ENCODE data around the gene RWDD4. TPM values are rescaled to one million over a fixed set of nuclear protein-coding genes. Genes with fewer than 3 reads are reported as not detected.

Gene RWDD4
- total RNA-seq, 1 experiment from 2014 or later, result 16.8 TPM

DNA sequence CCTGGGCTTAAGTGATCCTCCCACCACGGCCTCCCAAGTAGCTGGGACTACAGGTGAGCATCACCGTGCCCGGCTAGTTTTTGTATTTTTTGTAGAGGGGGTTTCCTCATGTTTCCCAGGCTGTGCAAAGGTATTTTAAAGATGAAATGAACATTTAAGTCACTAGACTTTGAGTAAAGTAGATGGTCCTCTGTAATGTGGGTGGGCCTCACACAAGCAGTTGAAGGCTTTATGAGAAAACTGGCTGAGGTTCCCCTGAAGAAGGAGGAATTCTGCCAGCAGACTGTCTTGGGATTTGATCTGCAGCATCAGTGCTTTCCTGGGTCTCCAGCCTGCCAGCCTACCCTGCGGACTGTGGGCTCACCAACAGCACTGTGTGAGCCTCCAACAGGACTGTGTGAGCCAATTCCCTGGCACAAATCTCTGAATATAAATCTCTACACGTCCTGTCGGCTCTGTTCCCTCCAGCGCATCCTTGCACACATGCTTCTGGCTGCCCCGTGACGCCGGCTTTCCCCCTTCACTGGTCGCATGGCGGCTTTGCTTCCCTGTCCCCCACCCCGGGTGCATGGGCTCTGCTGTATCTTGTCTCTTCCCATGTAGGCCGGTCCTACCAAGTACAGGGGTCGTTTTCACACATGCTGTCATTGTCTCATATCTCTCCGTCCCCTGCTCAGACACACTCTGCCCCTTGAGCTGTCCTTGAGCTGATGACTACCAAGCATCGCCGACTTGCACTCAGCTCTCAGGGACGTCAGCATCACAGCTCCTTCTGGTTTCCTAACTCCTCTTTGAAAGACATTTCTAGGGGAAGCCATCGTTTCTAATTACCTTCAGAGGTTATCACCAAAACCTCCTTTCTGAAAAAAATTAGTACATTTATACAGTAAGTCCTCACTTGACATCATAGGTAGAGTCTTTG is 46.4 kb downstream of the RWDD4 start:
- Histone ChIP-seq H3K4me3 (no peak overlapping the region), H3F3A (ENCODE audit: insufficient read depth, low read depth) (no peaks in the 10 kb centered on the region), H3K79me2 (ENCODE audit: low read depth) (no peaks in the 10 kb centered on the region), H3K9me2 (ENCODE audit: insufficient read depth) (no peaks in the 10 kb centered on the region), H4K20me1 (ENCODE audit: insufficient read depth) (no peaks in the 10 kb centered on the region), H3K27me3 (ENCODE audit: insufficient read depth, low read depth) (no peaks in the 10 kb centered on the region), H3K36me3 (ENCODE audit: low read depth) (no peaks in the 10 kb centered on the region), H3K27ac (no peak overlapping the region), H3K9me3 (ENCODE audit: insufficient read depth, low read depth) (no peaks in the 10 kb centered on the region), H3K4me1 (replicated peaks; ENCODE audit: insufficient read depth) (no peaks in the 10 kb centered on the region), H3K4me2 (no peak overlapping the region), H2AFZ (no peak overlapping the region)
- no peak for TF ChIP-seq EZH2 (IDR thresholded peaks at IDR 0.05; ENCODE audit: low read depth)
- TF ChIP-seq, protein P1, sequence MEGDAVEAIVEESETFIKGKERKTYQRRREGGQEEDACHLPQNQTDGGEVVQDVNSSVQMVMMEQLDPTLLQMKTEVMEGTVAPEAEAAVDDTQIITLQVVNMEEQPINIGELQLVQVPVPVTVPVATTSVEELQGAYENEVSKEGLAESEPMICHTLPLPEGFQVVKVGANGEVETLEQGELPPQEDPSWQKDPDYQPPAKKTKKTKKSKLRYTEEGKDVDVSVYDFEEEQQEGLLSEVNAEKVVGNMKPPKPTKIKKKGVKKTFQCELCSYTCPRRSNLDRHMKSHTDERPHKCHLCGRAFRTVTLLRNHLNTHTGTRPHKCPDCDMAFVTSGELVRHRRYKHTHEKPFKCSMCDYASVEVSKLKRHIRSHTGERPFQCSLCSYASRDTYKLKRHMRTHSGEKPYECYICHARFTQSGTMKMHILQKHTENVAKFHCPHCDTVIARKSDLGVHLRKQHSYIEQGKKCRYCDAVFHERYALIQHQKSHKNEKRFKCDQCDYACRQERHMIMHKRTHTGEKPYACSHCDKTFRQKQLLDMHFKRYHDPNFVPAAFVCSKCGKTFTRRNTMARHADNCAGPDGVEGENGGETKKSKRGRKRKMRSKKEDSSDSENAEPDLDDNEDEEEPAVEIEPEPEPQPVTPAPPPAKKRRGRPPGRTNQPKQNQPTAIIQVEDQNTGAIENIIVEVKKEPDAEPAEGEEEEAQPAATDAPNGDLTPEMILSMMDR (conservative IDR thresholded peaks at IDR 0.05), result no peak
- no TSS peak for BruUV-seq (replicated peaks)
- DNase-seq, result no peak
- ChIA-PET CTCF (interaction anchor here (0.6 kb wide), 1 partner anchor 148 kb away, joined by 4 read pairs; no protein-coding TSS in a partner anchor), POLR2A (ENCODE audit: unreplicated experiment) (interaction anchor here (0.7 kb wide), 1 partner anchor 15 kb away, joined by 4 read pairs; no protein-coding TSS in a partner anchor)
- intact Hi-C loops (cut with micrococcal nuclease; ENCODE audit: unreplicated experiment), result no loop called here

DNA sequence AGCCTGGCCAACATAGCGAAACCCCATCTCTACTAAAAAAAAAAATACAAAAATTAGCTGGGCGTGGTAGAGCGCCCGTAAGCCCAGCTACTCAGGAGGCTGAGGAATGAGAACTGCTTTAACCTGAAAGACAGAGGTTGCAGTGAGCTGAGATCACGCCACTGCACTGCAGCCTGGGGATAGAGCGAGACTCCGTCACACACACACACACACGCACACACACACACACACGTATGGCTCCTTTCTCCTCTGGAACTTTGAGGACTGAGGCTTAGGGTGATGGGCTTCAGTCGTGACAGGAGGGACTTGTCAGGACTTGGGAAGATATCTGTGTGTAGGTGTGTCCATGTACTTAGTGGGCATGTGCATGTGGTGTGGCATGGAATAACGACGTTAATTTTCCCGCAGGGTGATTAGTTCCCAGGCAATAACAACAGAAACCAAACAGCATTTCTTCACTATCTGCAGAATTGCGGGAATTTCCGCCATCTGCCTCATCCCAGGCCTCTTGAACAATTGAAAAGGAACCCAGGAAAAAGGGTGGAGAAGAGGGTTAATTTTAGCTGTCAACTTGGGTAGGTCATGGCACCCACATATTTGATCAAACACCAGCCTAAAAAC is 47.7 kb downstream of the RWDD4 start:
- Histone ChIP-seq H3K4me2 (no peak overlapping the region), H3K36me3 (ENCODE audit: low read depth) (no peaks in the 10 kb centered on the region), H3K79me2 (ENCODE audit: low read depth) (no peaks in the 10 kb centered on the region), H2AFZ (no peak overlapping the region), H3K4me1 (replicated peaks; ENCODE audit: insufficient read depth) (no peaks in the 10 kb centered on the region), H4K20me1 (ENCODE audit: insufficient read depth) (no peaks in the 10 kb centered on the region), H3K27ac (no peak overlapping the region), H3K9me2 (ENCODE audit: insufficient read depth) (no peaks in the 10 kb centered on the region), H3K9me3 (ENCODE audit: insufficient read depth, low read depth) (no peaks in the 10 kb centered on the region), H3F3A (ENCODE audit: insufficient read depth, low read depth) (no peaks in the 10 kb centered on the region), H3K27me3 (ENCODE audit: insufficient read depth, low read depth) (no peaks in the 10 kb centered on the region), H3K4me3 (no peak overlapping the region)
- BruUV-seq (replicated peaks), result no TSS peak
- intact Hi-C loops (cut with micrococcal nuclease; ENCODE audit: unreplicated experiment), result no loop called here
- DNase-seq, result no peak
- TF ChIP-seq EZH2 (IDR thresholded peaks at IDR 0.05; ENCODE audit: low read depth), result no peak
- TF ChIP-seq, protein P1 (conservative IDR thresholded peaks at IDR 0.05), result no peak
- ChIA-PET POLR2A (ENCODE audit: unreplicated experiment) (no interaction called here), CTCF (no interaction called here)

DNA sequence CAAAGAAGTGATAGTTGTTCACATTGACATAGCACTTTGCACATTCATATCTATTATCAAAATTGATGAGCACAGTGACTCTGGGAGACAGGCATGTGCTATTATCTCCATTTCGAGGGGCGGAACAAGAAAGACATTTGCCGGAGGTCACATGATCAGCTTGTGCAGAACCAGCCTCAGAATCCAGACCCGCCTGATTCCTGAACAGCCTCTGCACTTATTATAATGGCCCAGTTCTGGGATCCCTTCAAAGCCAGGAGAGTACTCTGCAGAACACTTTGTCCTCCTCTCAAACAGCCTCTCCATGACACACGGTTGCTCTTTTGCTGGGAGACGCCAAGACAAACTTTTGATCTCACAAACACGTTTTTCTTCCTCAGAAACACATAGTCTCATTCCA is 48.4 kb downstream of the RWDD4 start:
- no peak overlapping the region for H3K4me3 ChIP-seq
- H3K27ac ChIP-seq, result no peak overlapping the region
- no peaks in the 10 kb centered on the region for H3K9me3 ChIP-seq (ENCODE audit: insufficient read depth, low read depth)
- no peak overlapping the region for H2AFZ ChIP-seq
- intact Hi-C loops (cut with micrococcal nuclease; ENCODE audit: unreplicated experiment), result no loop called here
- H3K36me3 ChIP-seq (ENCODE audit: low read depth), result no peaks in the 10 kb centered on the region
- no peaks in the 10 kb centered on the region for H3K4me1 ChIP-seq (replicated peaks; ENCODE audit: insufficient read depth)
- no peaks in the 10 kb centered on the region for H3K9me2 ChIP-seq (ENCODE audit: insufficient read depth)
- BruUV-seq (replicated peaks), result no TSS peak
- no peaks in the 10 kb centered on the region for H3K79me2 ChIP-seq (ENCODE audit: low read depth)
- ChIA-PET POLR2A (ENCODE audit: unreplicated experiment) (no interaction called here), CTCF (no interaction called here)
- no peaks in the 10 kb centered on the region for H3F3A ChIP-seq (ENCODE audit: insufficient read depth, low read depth)
- no peak for DNase-seq
- no peaks in the 10 kb centered on the region for H3K27me3 ChIP-seq (ENCODE audit: insufficient read depth, low read depth)
- no peak overlapping the region for H3K4me2 ChIP-seq
- H4K20me1 ChIP-seq (ENCODE audit: insufficient read depth), result no peaks in the 10 kb centered on the region
- no peak for TF ChIP-seq EZH2 (IDR thresholded peaks at IDR 0.05; ENCODE audit: low read depth)
- TF ChIP-seq, protein P1 (conservative IDR thresholded peaks at IDR 0.05), result no peak
